ENCODE measurements around the gene GRIK3. TPM values are rescaled to one million over a fixed set of nuclear protein-coding genes. Genes with fewer than 3 reads are reported as not detected.

GRIK3 gene
- total and polyA plus RNA-seq, 12 donors: 0.09 to 3.1 (median 0.69) TPM

DNA sequence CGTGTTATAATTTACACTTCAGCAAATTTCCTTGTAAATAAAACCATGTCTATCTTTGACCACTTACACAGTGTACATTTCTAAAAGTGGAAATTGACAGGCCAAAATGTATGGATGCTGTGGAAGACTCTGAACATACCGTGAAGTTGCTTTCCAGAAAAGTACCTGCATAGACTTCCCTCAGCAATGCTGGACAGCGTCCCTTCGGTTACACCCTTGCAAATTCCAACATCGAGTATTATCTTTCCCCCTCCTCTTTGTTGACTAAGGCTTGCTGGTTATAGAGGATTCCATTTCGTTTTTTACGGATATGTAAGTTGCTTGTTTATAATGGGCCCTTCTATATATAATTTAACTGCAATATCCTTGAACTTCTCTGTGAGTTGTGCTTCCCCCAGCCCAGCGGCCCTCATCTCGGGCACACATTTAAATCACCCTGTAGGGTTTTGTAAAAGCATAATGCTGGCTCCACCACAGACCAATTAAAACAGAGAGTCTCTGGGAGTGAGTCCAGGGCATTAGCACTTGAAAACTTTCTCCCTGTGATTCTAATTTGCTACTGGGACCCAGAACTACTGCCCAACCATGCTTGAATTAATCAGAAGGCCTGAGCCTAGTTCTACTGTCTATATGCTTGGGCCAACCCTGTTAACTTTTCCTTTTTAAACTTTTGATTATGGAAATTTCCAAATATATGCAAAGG, 230.3 kb downstream of the GRIK3 start:
- Histone ChIP-seq H3K4me3 (no peak overlapping the region), H3K4me1 (replicated peaks in 1 of 2) (no peaks in the 10 kb centered on the region), H3K27me3 (no peaks in the 10 kb centered on the region), H3K36me3 (replicated peaks in 1 of 2) (no peaks in the 10 kb centered on the region), H3K9me3 (replicated peaks in 1 of 3) (no peaks in the 10 kb centered on the region), H3K27ac (no peak overlapping the region)
- WGBS, 4 donors: 64 to 70% (median 66%) methylated on average over 9 of the region's 9 CpGs
- DNase-seq: no peak
- intact Hi-C loops (cut with DNase I): no loop called here
- TF ChIP-seq POLR2A (IDR thresholded peaks at IDR 0.05): no peak
- TF ChIP-seq, protein P1, sequence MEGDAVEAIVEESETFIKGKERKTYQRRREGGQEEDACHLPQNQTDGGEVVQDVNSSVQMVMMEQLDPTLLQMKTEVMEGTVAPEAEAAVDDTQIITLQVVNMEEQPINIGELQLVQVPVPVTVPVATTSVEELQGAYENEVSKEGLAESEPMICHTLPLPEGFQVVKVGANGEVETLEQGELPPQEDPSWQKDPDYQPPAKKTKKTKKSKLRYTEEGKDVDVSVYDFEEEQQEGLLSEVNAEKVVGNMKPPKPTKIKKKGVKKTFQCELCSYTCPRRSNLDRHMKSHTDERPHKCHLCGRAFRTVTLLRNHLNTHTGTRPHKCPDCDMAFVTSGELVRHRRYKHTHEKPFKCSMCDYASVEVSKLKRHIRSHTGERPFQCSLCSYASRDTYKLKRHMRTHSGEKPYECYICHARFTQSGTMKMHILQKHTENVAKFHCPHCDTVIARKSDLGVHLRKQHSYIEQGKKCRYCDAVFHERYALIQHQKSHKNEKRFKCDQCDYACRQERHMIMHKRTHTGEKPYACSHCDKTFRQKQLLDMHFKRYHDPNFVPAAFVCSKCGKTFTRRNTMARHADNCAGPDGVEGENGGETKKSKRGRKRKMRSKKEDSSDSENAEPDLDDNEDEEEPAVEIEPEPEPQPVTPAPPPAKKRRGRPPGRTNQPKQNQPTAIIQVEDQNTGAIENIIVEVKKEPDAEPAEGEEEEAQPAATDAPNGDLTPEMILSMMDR (IDR thresholded peaks at IDR 0.05): no peak

DNA sequence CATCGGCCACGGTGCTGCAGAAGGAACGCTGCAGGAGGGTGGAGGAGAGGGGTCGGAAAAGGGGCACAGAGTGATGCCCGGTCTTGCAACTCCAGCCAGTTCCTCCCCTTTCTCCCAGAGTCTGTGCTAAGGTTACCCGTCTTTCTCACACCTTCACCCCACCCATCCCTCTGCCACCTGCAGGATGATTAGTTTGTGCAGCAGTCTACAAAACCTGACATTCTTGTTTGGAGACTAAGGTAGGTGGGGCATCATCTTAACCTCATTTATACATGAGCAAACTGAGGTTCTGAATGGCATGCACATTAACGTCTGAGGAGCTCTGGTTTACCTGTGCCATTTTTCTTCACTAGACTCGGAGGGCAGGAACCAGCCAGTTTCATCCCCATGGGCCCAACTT, 232.3 kb downstream of the GRIK3 start:
- DNase-seq: no peak
- Histone ChIP-seq H3K27me3 (no peaks in the 10 kb centered on the region), H3K27ac (no peak overlapping the region), H3K9me3 (replicated peaks in 1 of 3) (no peaks in the 10 kb centered on the region), H3K4me1 (replicated peaks in 1 of 2) (no peaks in the 10 kb centered on the region), H3K36me3 (replicated peaks in 1 of 2) (no peaks in the 10 kb centered on the region), H3K4me3 (no peak overlapping the region)
- 82 to 93% (median 88%) methylated on average over 8 of the region's 8 CpGs for WGBS, 4 donors
- intact Hi-C loops (cut with DNase I): no loop called here
- no peak for TF ChIP-seq POLR2A (IDR thresholded peaks at IDR 0.05)
- TF ChIP-seq, protein P1 (IDR thresholded peaks at IDR 0.05): no peak

DNA sequence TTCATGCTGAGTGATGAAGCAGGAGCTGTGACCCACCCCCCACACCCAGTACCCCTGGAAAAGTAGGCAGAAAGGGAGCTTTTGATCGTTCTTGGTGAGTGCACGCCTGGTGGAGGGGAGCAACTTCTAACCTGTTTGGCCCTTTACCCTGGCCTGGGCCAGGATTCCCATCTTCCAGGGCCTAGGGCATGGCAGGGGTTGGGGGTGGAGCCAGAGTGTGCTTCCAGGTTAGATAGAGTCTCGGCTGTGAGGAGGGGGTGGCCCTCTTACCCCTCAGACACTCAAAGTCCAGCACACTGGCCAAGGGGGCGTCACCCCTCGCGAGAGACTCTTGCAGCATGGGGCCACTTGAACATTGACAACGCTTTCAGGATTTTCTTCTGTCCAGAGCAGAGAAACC, 236.6 kb downstream of the GRIK3 start:
- DNase-seq: no peak
- Histone ChIP-seq H3K9me3 (replicated peaks in 1 of 3) (no peaks in the 10 kb centered on the region), H3K36me3 (replicated peaks in 1 of 2) (no peaks in the 10 kb centered on the region), H3K27ac (no peak overlapping the region), H3K4me1 (replicated peaks in 1 of 2) (no peaks in the 10 kb centered on the region), H3K27me3 (no peaks in the 10 kb centered on the region), H3K4me3 (no peak overlapping the region)
- WGBS, 4 donors: 20 to 83% (median 69%) methylated on average over 1 to 7 of the region's 7 CpGs
- TF ChIP-seq, protein P1 (IDR thresholded peaks at IDR 0.05): no peak
- no peak for TF ChIP-seq POLR2A (IDR thresholded peaks at IDR 0.05)
- intact Hi-C loops (cut with DNase I): no loop called here

DNA sequence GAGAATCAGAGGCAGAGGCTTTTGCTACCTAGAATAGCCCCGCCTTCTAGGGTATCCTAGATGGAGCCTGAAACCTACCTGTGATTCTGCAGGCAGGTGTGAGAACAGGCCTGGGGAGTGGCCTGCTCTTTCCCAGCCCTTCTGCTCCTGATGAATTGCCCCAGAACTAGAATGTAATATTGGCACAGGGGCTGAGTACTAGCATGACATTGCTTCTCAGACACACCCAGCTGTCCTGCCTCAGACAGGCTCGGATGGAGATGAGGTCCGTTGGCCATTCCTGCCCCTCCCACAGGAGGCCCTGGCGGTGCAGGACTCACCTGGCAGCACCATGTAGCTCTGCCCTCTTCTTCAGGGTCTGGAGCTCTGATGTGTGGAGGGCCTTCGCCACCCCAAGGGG, 237.6 kb downstream of the GRIK3 start:
- Histone ChIP-seq H3K27ac (no peak overlapping the region), H3K36me3 (replicated peaks in 1 of 2) (no peaks in the 10 kb centered on the region), H3K9me3 (replicated peaks in 1 of 3) (no peaks in the 10 kb centered on the region), H3K4me1 (replicated peaks in 1 of 2) (no peaks in the 10 kb centered on the region), H3K4me3 (no peak overlapping the region), H3K27me3 (no peaks in the 10 kb centered on the region)
- no peak for DNase-seq
- intact Hi-C loops (cut with DNase I): no loop called here
- WGBS, 4 donors: 71 to 88% (median 77%) methylated on average over 1 to 5 of the region's 5 CpGs
- TF ChIP-seq, protein P1 (IDR thresholded peaks at IDR 0.05): no peak
- TF ChIP-seq POLR2A (IDR thresholded peaks at IDR 0.05): no peak
